IMR-90 (cell line): ENCODE results near the gene RMND1.

Source experiments
- CEBPB ChIP-seq: IDR thresholded peaks from 2 replicates; pipeline ENCODE4 v1.6.1; 2012; ENCODE audit warnings: low read depth, low read length, improper control_type of control experiment
- CHD1 ChIP-seq: IDR thresholded peaks from 2 replicates; pipeline ENCODE4 v1.6.1; 2012; ENCODE audit warnings: low read depth, low read length, improper control_type of control experiment
- FOS ChIP-seq: fragments of 150-350 bp; IDR thresholded peaks from 2 replicates; pipeline ENCODE4 v1.6.1; 2016; ENCODE audit warnings: low read depth, low read length
- MAFK ChIP-seq: IDR thresholded peaks from 2 replicates; pipeline ENCODE4 v1.6.1; 2012; ENCODE audit warnings: low read depth, low read length, improper control_type of control experiment
- MAZ ChIP-seq: IDR thresholded peaks from 2 replicates; pipeline ENCODE4 v1.6.1; 2012; ENCODE audit warnings: low read depth, mild to moderate bottlenecking, low read length, improper control_type of control experiment, moderate library complexity, borderline replicate concordance
- MXI1 ChIP-seq: IDR thresholded peaks from 2 replicates; pipeline ENCODE4 v1.6.1; 2012; ENCODE audit warnings: low read depth, mild to moderate bottlenecking, low read length, moderate library complexity, borderline replicate concordance
- NFE2L2 ChIP-seq: fragments of 150-350 bp; IDR thresholded peaks from 2 replicates; pipeline ENCODE4 v1.6.1; 2016; ENCODE audit warnings: low read depth, mild to moderate bottlenecking, low read length
- POLR2A ChIP-seq: IDR thresholded peaks from 2 replicates; pipeline ENCODE4 v1.6.1; 2012; ENCODE audit warnings: mild to moderate bottlenecking, low read depth, low read length
- RAD21 ChIP-seq: IDR thresholded peaks from 2 replicates; pipeline ENCODE4 v1.6.1; 2012; ENCODE audit warnings: low read length, improper control_type of control experiment
- RFX5 ChIP-seq: IDR thresholded peaks from 2 replicates; pipeline ENCODE4 v1.8.0; 2012; ENCODE audit warnings: low read depth, mild to moderate bottlenecking, low read length, moderate library complexity
- SMC3 ChIP-seq: fragments of 150-350 bp; IDR thresholded peaks from 2 replicates; pipeline ENCODE4 v1.6.1; 2016; ENCODE audit warnings: low read depth, mild to moderate bottlenecking, antibody characterized with exemption, low read length, moderate library complexity
- TF ChIP-seq, protein P1 (sequence below): conservative IDR thresholded peaks from 2 replicates; pipeline ENCODE4 v1.5.1; 2012; ENCODE audit warnings: mild to moderate bottlenecking, low read depth, low read length, improper control_type of control experiment
- TF ChIP-seq, protein P2 (sequence below): fragments of 150-350 bp; IDR thresholded peaks from 2 replicates; pipeline ENCODE4 v1.6.1; 2017; ENCODE audit warnings: mild to moderate bottlenecking, antibody characterized with exemption, low read length, low read depth

DNA sequence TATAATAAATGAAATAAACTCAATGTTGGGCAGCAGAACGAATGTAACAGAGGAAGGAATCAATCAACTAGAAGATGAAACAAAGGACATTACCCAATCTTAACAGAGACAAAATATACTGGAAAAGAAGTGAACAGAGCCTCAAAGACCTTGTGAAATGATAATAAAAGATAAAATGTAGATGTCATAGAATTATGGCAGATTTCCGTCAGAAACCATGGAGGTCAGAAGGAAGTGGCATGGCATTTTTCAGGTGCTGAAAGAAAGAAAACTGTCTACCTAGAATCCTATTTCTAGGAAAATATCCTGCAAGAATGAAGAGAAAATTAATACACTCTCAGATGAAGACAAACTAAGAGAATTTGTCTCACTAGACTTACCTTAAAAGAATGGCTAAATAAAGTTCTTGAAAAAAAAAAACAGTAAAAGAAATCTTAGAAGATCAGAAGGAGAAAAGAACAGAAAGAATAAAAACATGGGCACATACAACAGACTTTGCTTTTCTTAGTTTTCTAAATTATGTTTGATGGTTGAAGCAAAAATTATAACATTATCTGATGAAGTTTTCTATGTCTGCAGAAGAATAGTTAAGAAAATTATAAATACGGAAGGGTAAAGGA lies 37.2 kb downstream of the RMND1 start:
- TF ChIP-seq, protein P1, sequence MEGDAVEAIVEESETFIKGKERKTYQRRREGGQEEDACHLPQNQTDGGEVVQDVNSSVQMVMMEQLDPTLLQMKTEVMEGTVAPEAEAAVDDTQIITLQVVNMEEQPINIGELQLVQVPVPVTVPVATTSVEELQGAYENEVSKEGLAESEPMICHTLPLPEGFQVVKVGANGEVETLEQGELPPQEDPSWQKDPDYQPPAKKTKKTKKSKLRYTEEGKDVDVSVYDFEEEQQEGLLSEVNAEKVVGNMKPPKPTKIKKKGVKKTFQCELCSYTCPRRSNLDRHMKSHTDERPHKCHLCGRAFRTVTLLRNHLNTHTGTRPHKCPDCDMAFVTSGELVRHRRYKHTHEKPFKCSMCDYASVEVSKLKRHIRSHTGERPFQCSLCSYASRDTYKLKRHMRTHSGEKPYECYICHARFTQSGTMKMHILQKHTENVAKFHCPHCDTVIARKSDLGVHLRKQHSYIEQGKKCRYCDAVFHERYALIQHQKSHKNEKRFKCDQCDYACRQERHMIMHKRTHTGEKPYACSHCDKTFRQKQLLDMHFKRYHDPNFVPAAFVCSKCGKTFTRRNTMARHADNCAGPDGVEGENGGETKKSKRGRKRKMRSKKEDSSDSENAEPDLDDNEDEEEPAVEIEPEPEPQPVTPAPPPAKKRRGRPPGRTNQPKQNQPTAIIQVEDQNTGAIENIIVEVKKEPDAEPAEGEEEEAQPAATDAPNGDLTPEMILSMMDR: no peak
- TF ChIP-seq POLR2A (no peak), FOS (no peak), RAD21 (no peak), NFE2L2 (no peak), MAZ (no peak), CEBPB (no peak), CHD1 (no peak), MAFK (no peak), MXI1 (no peak), SMC3 (no peak), RFX5 (no peak)
- TF ChIP-seq, protein P2, sequence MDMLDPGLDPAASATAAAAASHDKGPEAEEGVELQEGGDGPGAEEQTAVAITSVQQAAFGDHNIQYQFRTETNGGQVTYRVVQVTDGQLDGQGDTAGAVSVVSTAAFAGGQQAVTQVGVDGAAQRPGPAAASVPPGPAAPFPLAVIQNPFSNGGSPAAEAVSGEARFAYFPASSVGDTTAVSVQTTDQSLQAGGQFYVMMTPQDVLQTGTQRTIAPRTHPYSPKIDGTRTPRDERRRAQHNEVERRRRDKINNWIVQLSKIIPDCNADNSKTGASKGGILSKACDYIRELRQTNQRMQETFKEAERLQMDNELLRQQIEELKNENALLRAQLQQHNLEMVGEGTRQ: no peak
